ENCODE measurements around the gene RIOX2.
A peak's percentile ranks its signal among the peaks of the same experiment; 100 is the strongest.
"Not testable (repeated sequence)": the region's sequence is repeated elsewhere in the genome, so short reads cannot be mapped to it uniquely, and the experiment has no call there.

Gene RIOX2

GRCh38 chr3:97910236-97910831 is 61.9 kb downstream of the RIOX2 start:
- H3K36me3 ChIP-seq (ENCODE audit: insufficient read depth, low read length); H3K9ac ChIP-seq (ENCODE audit: low read depth, low read length); H3K9me3 ChIP-seq (ENCODE audit: insufficient read depth, low read depth, low read length); H3K27me3 ChIP-seq (ENCODE audit: insufficient read depth, low read length); H3K27ac ChIP-seq (ENCODE audit: low read depth, low read length): not testable (repeated sequence)
- 61% methylated on average over 22 of the region's 24 CpGs for WGBS
- Histone ChIP-seq H3K4me1 (ENCODE audit: insufficient read depth, low read length) (peaks cover 11% of the 10 kb centered on the region; the same call in 1 of the 2 replicates), H3K4me3 (ENCODE audit: low read length) (0 out of 2 replicates have a peak overlapping the region, but pooled peaks have one; percentile 11)

GRCh38 chr3:97909830-97910229 is 62.4 kb downstream of the RIOX2 start:
- WGBS = no CpG with 5 or more reads among the region's 3 CpGs
- not testable (repeated sequence) for H3K9me3 ChIP-seq (ENCODE audit: insufficient read depth, low read depth, low read length); H3K4me3 ChIP-seq (ENCODE audit: low read length); H3K27me3 ChIP-seq (ENCODE audit: insufficient read depth, low read length); H3K36me3 ChIP-seq (ENCODE audit: insufficient read depth, low read length); H3K27ac ChIP-seq (ENCODE audit: low read depth, low read length); H3K9ac ChIP-seq (ENCODE audit: low read depth, low read length)
- H3K4me1 ChIP-seq (ENCODE audit: insufficient read depth, low read length) = peaks cover 11% of the 10 kb centered on the region; the same call in 1 of the 2 replicates

GRCh38 chr3:97901313-97902248 is 70.7 kb downstream of the RIOX2 start:
- H3K27ac ChIP-seq (ENCODE audit: low read depth, low read length) = no peak overlapping the region
- H3K27me3 ChIP-seq (ENCODE audit: insufficient read depth, low read length) = no peaks in the 10 kb centered on the region
- no peak overlapping the region for H3K9ac ChIP-seq (ENCODE audit: low read depth, low read length)
- H3K4me3 ChIP-seq (ENCODE audit: low read length) = no peak overlapping the region
- 91% methylated on average over 4 of the region's 4 CpGs for WGBS
- H3K9me3 ChIP-seq (ENCODE audit: insufficient read depth, low read depth, low read length) = no peaks in the 10 kb centered on the region
- H3K36me3 ChIP-seq (ENCODE audit: insufficient read depth, low read length) = peaks cover 9% of the 10 kb centered on the region; the same call in 1 of the 2 replicates
- no peaks in the 10 kb centered on the region; the same call in 1 of the 2 replicates for H3K4me1 ChIP-seq (ENCODE audit: insufficient read depth, low read length)

- H3K27me3 ChIP-seq (ENCODE audit: insufficient read depth, low read length) = no peaks in the 10 kb centered on the region
- H3K4me1 ChIP-seq (ENCODE audit: insufficient read depth, low read length) = peaks cover 13% of the 10 kb centered on the region
- H3K27ac ChIP-seq (ENCODE audit: low read depth, low read length) = no peak overlapping the region
- no peak overlapping the region for H3K9ac ChIP-seq (ENCODE audit: low read depth, low read length)
- H3K4me3 ChIP-seq (ENCODE audit: low read length) = no peak overlapping the region
- peaks cover 9% of the 10 kb centered on the region; the same call in 1 of the 2 replicates for H3K36me3 ChIP-seq (ENCODE audit: insufficient read depth, low read length)
- no peaks in the 10 kb centered on the region for H3K9me3 ChIP-seq (ENCODE audit: insufficient read depth, low read depth, low read length)
Observed at GRCh38 chr3:97899331-97899730, 72.9 kb downstream of the RIOX2 start.

DNA sequence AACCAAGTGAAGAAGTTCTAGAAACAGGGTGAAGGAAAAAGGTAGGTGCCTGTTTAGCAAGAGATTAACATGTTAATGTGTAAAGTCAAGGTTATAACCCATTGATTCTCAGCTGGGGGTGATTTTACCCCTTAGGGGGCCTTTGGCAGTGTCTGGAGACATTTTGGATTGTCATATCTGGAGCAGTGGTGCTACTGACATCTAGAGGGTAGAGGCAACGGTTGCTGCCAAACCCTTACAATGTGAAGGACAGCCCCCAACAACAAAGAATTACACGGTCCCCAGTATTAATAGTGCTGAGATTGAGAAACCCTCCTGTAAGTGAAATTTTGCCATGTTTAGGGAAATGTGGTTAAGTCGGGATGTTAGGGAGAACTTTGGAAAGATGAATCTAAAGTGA is 75.7 kb downstream of the RIOX2 start:
- H3K9ac ChIP-seq (ENCODE audit: low read depth, low read length) = no peak overlapping the region
- H3K27ac ChIP-seq (ENCODE audit: low read depth, low read length) = no peak overlapping the region
- no peak overlapping the region for H3K4me3 ChIP-seq (ENCODE audit: low read length)
- H3K9me3 ChIP-seq (ENCODE audit: insufficient read depth, low read depth, low read length) = no peaks in the 10 kb centered on the region
- H3K4me1 ChIP-seq (ENCODE audit: insufficient read depth, low read length) = peaks cover 18% of the 10 kb centered on the region
- H3K36me3 ChIP-seq (ENCODE audit: insufficient read depth, low read length) = peaks cover 9% of the 10 kb centered on the region; the same call in 1 of the 2 replicates
- no peaks in the 10 kb centered on the region for H3K27me3 ChIP-seq (ENCODE audit: insufficient read depth, low read length)
- WGBS = 84% methylated on average over 3 of the region's 3 CpGs

- WGBS = no CpG with 5 or more reads among the region's 1 CpG
- H3K4me1 ChIP-seq (ENCODE audit: insufficient read depth, low read length) = peaks cover 18% of the 10 kb centered on the region
- H3K9me3 ChIP-seq (ENCODE audit: insufficient read depth, low read depth, low read length) = no peaks in the 10 kb centered on the region
- H3K27me3 ChIP-seq (ENCODE audit: insufficient read depth, low read length) = no peaks in the 10 kb centered on the region
- peaks cover 9% of the 10 kb centered on the region; the same call in 1 of the 2 replicates for H3K36me3 ChIP-seq (ENCODE audit: insufficient read depth, low read length)
- H3K27ac ChIP-seq (ENCODE audit: low read depth, low read length) = peak overlapping the region; percentile 32; the same call in 1 of the 2 replicates
- H3K4me3 ChIP-seq (ENCODE audit: low read length) = no peak overlapping the region
- H3K9ac ChIP-seq (ENCODE audit: low read depth, low read length) = no peak overlapping the region
Observed at GRCh38 chr3:97896129-97896528, 76.1 kb downstream of the RIOX2 start.

DNA sequence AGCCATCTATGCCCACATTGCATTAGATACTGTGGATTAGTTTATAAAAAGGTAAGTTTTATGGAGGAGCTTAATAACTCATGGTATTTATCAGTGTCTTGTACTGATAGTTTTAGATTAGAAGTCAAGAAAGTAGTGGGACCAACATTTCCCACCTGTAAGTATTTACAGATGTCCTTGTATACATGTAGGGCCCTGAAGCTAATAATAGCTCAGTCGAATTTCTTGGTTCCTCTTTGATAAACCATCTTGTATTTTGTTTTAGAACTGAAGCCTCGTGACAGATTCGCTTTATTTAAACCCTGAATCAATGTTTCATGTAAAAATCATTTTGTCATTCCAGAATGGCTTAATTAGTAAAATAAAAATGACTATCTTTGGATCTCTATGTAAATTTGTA is 77.0 kb downstream of the RIOX2 start:
- Histone ChIP-seq H3K36me3 (ENCODE audit: insufficient read depth, low read length) (no peaks in the 10 kb centered on the region), H3K9me3 (ENCODE audit: insufficient read depth, low read depth, low read length) (no peaks in the 10 kb centered on the region), H3K4me3 (ENCODE audit: low read length) (no peak overlapping the region), H3K27ac (ENCODE audit: low read depth, low read length) (no peak overlapping the region), H3K4me1 (ENCODE audit: insufficient read depth, low read length) (peaks cover 18% of the 10 kb centered on the region), H3K9ac (ENCODE audit: low read depth, low read length) (no peak overlapping the region), H3K27me3 (ENCODE audit: insufficient read depth, low read length) (no peaks in the 10 kb centered on the region)
- 90% methylated on average over 3 of the region's 3 CpGs for WGBS

GRCh38 chr3:97892852-97893251 is 79.4 kb downstream of the RIOX2 start:
- H3K36me3 ChIP-seq (ENCODE audit: insufficient read depth, low read length) = peaks cover 5% of the 10 kb centered on the region
- peaks cover 18% of the 10 kb centered on the region for H3K4me1 ChIP-seq (ENCODE audit: insufficient read depth, low read length)
- 88% methylated on average over 1 of the region's 1 CpG for WGBS

More at GRCh38 chr3:97892852-97893251, 79.4 kb downstream of the RIOX2 start:
- Histone ChIP-seq H3K9ac (ENCODE audit: low read depth, low read length) (no peak overlapping the region), H3K27me3 (ENCODE audit: insufficient read depth, low read length) (no peaks in the 10 kb centered on the region), H3K4me3 (ENCODE audit: low read length) (no peak overlapping the region), H3K9me3 (ENCODE audit: insufficient read depth, low read depth, low read length) (no peaks in the 10 kb centered on the region), H3K27ac (ENCODE audit: low read depth, low read length) (no peak overlapping the region)
